Heart right ventricle (tissue), 16 donors: ENCODE results near the gene CCDC40. TPM values are rescaled to one million over a fixed set of nuclear protein-coding genes. Genes with fewer than 3 reads are reported as not detected.

ENCODE experiments used
- ATAC-seq, 8 donors: fragments of 200-7000 bp; cut with Tn5 transposase; one replicate each; pipeline ENCODE4 v1.9.1; 2020; ENCODE audit warnings: mild to moderate bottlenecking in 8 of 8, moderate library complexity in 8 of 8, moderate number of reproducible peaks in 1 of 8
- DNase-seq, 2 donors: peaks; one replicate each; pipeline ENCODE4 v3.0.0-alpha.2; 2020
- H3K27ac ChIP-seq, 10 donors: fragments of 200-600 bp; sonication (generic) in 2 of 10; one replicate each; pipeline versions ENCODE4 v1.5.0 to v1.8.0; 2020 to 2022; ENCODE audit warnings: mild to moderate bottlenecking in 3 of 10
- H3K27me3 ChIP-seq, 7 donors: fragments of 200-600 bp; one replicate each; pipeline ENCODE4 v1.8.0; 2021 to 2022; ENCODE audit warnings: mild to moderate bottlenecking in 2 of 7
- H3K36me3 ChIP-seq, 9 donors: fragments of 200-600 bp; sonication (generic) in 1 of 9; one replicate each; pipeline versions ENCODE4 v1.5.0 to v1.8.0; 2020 to 2022; ENCODE audit warnings: mild to moderate bottlenecking in 2 of 9
- H3K4me1 ChIP-seq, 9 donors: fragments of 200-600 bp; sonication (generic) in 1 of 9; one replicate each; pipeline versions ENCODE4 v1.5.0 to v1.8.0; 2020 to 2022; ENCODE audit warnings: mild to moderate bottlenecking in 4 of 9
- H3K4me3 ChIP-seq, 10 donors: fragments of 200-600 bp; sonication (generic) in 2 of 10; one replicate each; pipeline versions ENCODE4 v1.5.0 to v1.8.0; 2020 to 2022; ENCODE audit warnings: mild to moderate bottlenecking in 7 of 10, moderate library complexity in 2 of 10
- H3K9me3 ChIP-seq, 11 donors: fragments of 200-600 bp in 10 of 11; sonication (generic) in 2 of 11; one replicate each; pipeline versions ENCODE4 v1.5.0 to v1.8.0; 2013 to 2022; ENCODE audit warnings: mild to moderate bottlenecking in 2 of 11, control low read depth in 1 of 11, moderate library complexity in 1 of 11
- WGBS, 2 donors: extraction: QIAGEN DNeasy Blood & Tissue Kit; methylation state at CpG; one replicate each; pipeline ENCODE4 v1.1.7; 2013; ENCODE audit warnings: inconsistent platforms in 1 of 2; 5-methylcytosine and 5-hydroxymethylcytosine counted together
- intact Hi-C, 10 donors: fragments of 100-400 bp; cut with DNase I; formaldehyde crosslinking; loops; one replicate each; pipeline versions ENCODE4 v1.11.1 to v1.14.2; 2022
- polyA plus RNA-seq, 2 donors: library from polyadenylated mRNA; stranded (reverse); fragments of 200-250 nt; gene quantifications; one replicate each; pipeline ENCODE4 v1.2.3, GENCODE V29; 2013
- total RNA-seq, 10 donors: library from RNA; stranded (reverse); fragmentation: NEBNext Ultra II Directional in 3 of 10; extraction: Animal tissue kit (Norgen Biotek cat#: 25700) in 3 of 10; gene quantifications; one replicate each; pipeline versions ENCODE4 v1.2.1 to v1.2.4, GENCODE V29; 2021 to 2023
- TF ChIP-seq, protein P1 (sequence below), 9 donors: fragments of 200-600 bp; sonication (generic) in 2 of 9; IDR thresholded peaks; one replicate each; pipeline versions ENCODE4 v1.5.0 to v1.8.0; 2021 to 2022; ENCODE audit warnings: antibody characterized with exemption in 9 of 9, mild to moderate bottlenecking in 5 of 9, moderate library complexity in 1 of 9
- donor health status: Arrhythmogenic right ventricular cardiomyopathy.
- donor health status: ischemic (EF 13 %, LVEDD 7.1; RV severe dilation, severe dysfunction).
- donor health status: healthy with polysubstance abuse.
- donor health status: DM: no; HTN: yes; CAD: no.
- donor health status: DM: no; HTN: no; CAD: no.
- donor health status: ischemic (EF 25% LVEDD 6.9; RV normal size, moderate dysfunction).
- donor health status: ischemic (EF 25% LVEDD 5.7; RV mildly dilated, moderate dysfunction).
- donor health status: healthy.
- donor health status: DM: yes; HTN: yes; CAD: no.
- donor health status: Ischemic cardiomyopathy.
- donor health status: ischemic (EF 35%, LVEDD 5.7; RV mildly dilated, moderate dysfunction).
- donor health status: nonischemic (EF 11% LVEDD 7.7; RV severe dilation, severe dysfunction).
- donor health status: DM: yes; HTN: yes; CAD: no.
- donor health status: PGD.
- donor health status: ischemic (EF 29% LVEDD 5.4; RV normal size, mild dysfunction).
- donor health status: nonischemic (EF 23%, LVEDD 6.1; RV moderate dilation, normal function).

The CCDC40 gene
- total and polyA plus RNA-seq, 12 donors = 2.0 to 8.9 (median 6.6) TPM

DNA sequence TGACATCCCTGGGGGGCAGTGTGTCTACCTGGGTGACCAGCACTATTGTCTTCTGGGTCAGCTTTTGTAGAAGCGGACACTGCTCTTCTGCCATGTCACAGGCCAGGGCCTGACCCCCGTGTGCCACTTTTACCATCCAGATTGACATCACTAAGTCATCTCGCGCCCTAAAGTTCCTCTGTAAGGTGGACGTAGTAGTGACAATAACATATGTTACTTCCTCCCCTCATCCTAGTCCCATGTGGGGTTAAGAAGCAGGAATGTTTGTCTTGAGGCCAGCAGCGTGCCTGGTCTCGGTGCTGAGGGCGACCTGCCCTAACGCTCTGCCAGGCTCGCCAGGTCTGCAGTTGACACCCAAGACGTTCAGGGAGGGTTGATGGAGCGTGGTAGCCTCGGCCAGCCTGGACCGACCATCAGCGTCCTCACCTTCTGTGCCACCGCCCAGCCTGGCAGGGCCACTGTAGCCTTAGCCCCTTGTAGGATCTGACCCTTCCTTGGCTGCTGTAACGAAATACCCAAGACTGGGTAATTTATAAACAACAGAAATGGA is 85.7 kb downstream of the CCDC40 start:
- peaks cover 0 to 3% (median 0%) of the 10 kb centered on the region in 7 donors for H3K27me3 ChIP-seq
- peaks cover 0 to 21% (median 0%) of the 10 kb centered on the region in 9 donors for H3K36me3 ChIP-seq
- WGBS, 2 donors = 88 to 89% methylated on average over 17 of the region's 17 CpGs
- DNase-seq = no peak
- H3K4me3 ChIP-seq = no peak overlapping the region
- intact Hi-C loops = loop anchor here in 1 of 10 donors (5.0 kb wide), 1 partner anchor 995 kb away; no protein-coding TSS in a partner anchor
- TF ChIP-seq, protein P1, sequence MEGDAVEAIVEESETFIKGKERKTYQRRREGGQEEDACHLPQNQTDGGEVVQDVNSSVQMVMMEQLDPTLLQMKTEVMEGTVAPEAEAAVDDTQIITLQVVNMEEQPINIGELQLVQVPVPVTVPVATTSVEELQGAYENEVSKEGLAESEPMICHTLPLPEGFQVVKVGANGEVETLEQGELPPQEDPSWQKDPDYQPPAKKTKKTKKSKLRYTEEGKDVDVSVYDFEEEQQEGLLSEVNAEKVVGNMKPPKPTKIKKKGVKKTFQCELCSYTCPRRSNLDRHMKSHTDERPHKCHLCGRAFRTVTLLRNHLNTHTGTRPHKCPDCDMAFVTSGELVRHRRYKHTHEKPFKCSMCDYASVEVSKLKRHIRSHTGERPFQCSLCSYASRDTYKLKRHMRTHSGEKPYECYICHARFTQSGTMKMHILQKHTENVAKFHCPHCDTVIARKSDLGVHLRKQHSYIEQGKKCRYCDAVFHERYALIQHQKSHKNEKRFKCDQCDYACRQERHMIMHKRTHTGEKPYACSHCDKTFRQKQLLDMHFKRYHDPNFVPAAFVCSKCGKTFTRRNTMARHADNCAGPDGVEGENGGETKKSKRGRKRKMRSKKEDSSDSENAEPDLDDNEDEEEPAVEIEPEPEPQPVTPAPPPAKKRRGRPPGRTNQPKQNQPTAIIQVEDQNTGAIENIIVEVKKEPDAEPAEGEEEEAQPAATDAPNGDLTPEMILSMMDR (IDR thresholded peaks at IDR 0.05) = no peak
- no peaks in the 10 kb centered on the region for H3K4me1 ChIP-seq
- H3K9me3 ChIP-seq = no peaks in the 10 kb centered on the region
- no peak for ATAC-seq
- no peak overlapping the region for H3K27ac ChIP-seq

DNA sequence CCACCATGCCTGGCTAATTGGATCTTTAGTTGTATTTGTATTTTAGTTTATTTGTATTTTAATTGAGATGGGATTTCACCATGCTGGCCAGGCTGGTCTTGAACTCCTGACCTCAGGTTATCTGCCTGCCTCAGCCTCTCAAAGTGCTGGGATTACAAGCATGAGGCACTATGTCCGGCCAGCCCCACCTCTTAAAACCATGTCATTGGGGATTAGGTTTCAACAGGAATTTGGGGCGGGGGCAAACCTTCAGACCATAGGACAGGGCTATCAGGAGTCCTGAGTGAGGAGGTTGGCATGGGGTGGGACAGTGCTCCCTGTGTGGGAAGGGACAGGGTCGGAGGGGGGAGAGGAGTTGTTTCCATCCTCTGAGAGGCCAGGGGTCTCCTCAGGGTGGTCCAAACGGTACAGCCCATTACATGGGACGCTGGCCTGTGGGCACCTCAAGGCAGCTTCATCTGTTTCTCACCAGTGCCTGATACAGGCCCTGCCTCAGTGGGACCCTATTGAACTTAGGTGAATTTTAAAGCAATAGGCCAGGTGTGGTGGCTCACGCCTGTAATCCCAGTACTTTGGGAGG is 86.6 kb downstream of the CCDC40 start:
- DNase-seq (no peak), ATAC-seq (no peak)
- Histone ChIP-seq H3K9me3 (no peaks in the 10 kb centered on the region), H3K4me3 (no peak overlapping the region), H3K36me3 (peaks cover 0 to 16% (median 0%) of the 10 kb centered on the region in 9 donors), H3K27me3 (peaks cover 0 to 3% (median 0%) of the 10 kb centered on the region in 7 donors), H3K27ac (no peak overlapping the region), H3K4me1 (no peaks in the 10 kb centered on the region)
- 87 to 93% methylated on average over 6 of the region's 6 CpGs for WGBS, 2 donors
- intact Hi-C loops = loop anchor here in 1 of 10 donors (5.0 kb wide), 1 partner anchor 994 kb away; no protein-coding TSS in a partner anchor
- TF ChIP-seq, protein P1 (IDR thresholded peaks at IDR 0.05) = no peak

DNA sequence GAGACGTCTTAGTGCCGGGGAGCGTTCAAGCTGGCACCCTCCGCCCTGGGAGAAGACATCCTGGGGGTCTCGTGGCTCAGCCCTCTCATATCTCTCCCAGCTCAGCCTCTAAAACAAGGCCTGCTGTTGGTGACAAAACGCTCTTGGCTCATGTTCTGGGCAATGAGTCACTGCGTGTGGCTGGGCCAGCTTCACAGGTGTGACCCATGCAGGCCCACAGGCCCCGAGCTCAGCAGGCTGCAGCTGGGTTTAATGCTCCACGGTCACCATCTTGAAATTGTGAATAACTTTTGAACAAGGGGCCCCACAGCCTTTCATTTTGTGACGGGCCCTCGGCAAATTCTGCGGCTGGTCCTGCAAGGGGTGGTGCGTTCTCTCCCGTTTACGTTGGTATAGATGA is 87.3 kb downstream of the CCDC40 start:
- Histone ChIP-seq H3K27me3 (peaks cover 0 to 3% (median 0%) of the 10 kb centered on the region in 7 donors), H3K36me3 (peaks cover 0 to 9% (median 0%) of the 10 kb centered on the region in 9 donors), H3K9me3 (no peaks in the 10 kb centered on the region), H3K27ac (no peak overlapping the region), H3K4me3 (no peak overlapping the region), H3K4me1 (no peaks in the 10 kb centered on the region)
- DNase-seq = no peak
- WGBS, 2 donors = 82 to 85% methylated on average over 15 of the region's 15 CpGs
- intact Hi-C loops = loop anchor here in 1 of 10 donors (5.0 kb wide), 1 partner anchor 994 kb away; no protein-coding TSS in a partner anchor
- peak in 1 of 8 donors; percentile 25 for ATAC-seq
- TF ChIP-seq, protein P1 (IDR thresholded peaks at IDR 0.05) = no peak

DNA sequence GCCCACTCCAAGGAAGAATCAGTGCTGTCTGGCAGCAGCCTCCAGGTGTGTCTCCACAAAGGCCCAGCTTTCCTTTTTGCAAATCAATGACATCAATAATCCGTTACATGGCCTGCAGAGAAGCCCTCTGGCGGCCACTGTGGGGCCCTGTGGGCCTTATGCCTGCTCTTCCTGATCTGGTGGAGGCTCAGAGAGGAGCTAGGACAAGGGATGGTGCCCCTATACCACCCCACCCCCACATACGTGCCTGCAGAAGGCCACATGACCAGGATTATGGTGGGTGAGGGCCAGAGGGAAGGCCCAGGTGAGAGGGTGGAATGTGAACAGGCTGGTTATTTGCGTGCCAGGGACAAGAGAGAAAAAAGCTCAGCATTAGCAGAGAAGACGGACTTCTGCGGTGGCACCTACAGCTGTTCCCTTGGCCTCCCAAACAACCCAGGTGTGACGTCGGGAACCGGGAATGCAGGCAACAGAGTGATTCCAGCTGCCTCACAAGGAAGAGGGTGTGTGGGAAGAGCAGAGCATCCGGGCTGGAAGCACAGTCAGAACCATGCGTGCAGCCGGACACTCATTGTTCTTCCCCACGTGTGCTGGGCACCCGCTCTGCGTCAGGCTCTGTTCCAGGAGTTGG is 88.0 kb downstream of the CCDC40 start:
- no peak overlapping the region for H3K4me3 ChIP-seq
- H3K4me1 ChIP-seq = no peaks in the 10 kb centered on the region
- H3K9me3 ChIP-seq = no peaks in the 10 kb centered on the region
- H3K27me3 ChIP-seq = peaks cover 0 to 3% (median 0%) of the 10 kb centered on the region in 7 donors
- H3K27ac ChIP-seq = no peak overlapping the region
- DNase-seq = no peak
- H3K36me3 ChIP-seq = peaks cover 0 to 3% (median 0%) of the 10 kb centered on the region in 9 donors
- TF ChIP-seq, protein P1 (IDR thresholded peaks at IDR 0.05) = peak in 2 of 9 donors; percentile 7 to 27
- intact Hi-C loops = loop anchor here in 1 of 10 donors (5.0 kb wide), 1 partner anchor 993 kb away; no protein-coding TSS in a partner anchor
- WGBS, 2 donors = 56 to 58% methylated on average over 15 of the region's 15 CpGs
- peak in 3 of 8 donors; percentile 36 to 38 (median 37) for ATAC-seq
